ENCODE data around the gene LYZL1. TPM values are rescaled to one million over a fixed set of nuclear protein-coding genes. Genes with fewer than 3 reads are reported as not detected.
A peak's percentile ranks its signal among the peaks of the same experiment; 100 is the strongest.
"Not testable (repeated sequence)": the region's sequence is repeated elsewhere in the genome, so short reads cannot be mapped to it uniquely, and the experiment has no call there.

The LYZL1 gene
- total RNA-seq, 1 donor from 2014 or later, result not detected

DNA sequence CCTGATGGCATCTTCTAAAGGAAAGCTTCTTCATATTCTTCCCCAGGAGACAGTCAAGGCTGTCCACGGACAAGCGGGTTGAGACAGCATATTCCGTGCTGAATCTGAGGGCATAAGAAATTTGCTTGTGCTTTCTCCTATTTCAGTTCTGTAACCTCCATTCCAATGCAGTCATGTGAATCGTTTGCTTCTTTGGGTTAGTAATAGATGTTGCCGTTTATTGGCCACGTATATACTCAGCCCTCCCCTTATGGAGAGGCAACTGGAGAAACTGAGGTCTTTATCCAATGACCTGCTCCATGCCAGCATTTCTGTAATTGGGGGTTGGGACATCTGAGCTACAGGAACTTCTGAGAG, 38.9 kb downstream of the LYZL1 start:
- TF ChIP-seq, protein P1, sequence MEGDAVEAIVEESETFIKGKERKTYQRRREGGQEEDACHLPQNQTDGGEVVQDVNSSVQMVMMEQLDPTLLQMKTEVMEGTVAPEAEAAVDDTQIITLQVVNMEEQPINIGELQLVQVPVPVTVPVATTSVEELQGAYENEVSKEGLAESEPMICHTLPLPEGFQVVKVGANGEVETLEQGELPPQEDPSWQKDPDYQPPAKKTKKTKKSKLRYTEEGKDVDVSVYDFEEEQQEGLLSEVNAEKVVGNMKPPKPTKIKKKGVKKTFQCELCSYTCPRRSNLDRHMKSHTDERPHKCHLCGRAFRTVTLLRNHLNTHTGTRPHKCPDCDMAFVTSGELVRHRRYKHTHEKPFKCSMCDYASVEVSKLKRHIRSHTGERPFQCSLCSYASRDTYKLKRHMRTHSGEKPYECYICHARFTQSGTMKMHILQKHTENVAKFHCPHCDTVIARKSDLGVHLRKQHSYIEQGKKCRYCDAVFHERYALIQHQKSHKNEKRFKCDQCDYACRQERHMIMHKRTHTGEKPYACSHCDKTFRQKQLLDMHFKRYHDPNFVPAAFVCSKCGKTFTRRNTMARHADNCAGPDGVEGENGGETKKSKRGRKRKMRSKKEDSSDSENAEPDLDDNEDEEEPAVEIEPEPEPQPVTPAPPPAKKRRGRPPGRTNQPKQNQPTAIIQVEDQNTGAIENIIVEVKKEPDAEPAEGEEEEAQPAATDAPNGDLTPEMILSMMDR (IDR thresholded peaks at IDR 0.05; ENCODE audit: borderline replicate concordance), result no peak
- Histone ChIP-seq H3K4me3 (no peak overlapping the region), H3K9me3 (replicated peaks) (no peaks in the 10 kb centered on the region), H3K27ac (replicated peaks) (peak overlapping the region; percentile 12), H3K36me3 (no peaks in the 10 kb centered on the region), H3K4me1 (peaks cover 34% of the 10 kb centered on the region), H3K27me3 (ENCODE audit: low read depth) (no peaks in the 10 kb centered on the region)
- no peak for DNase-seq
- intact Hi-C loops (cut with micrococcal nuclease), result no loop called here

DNA sequence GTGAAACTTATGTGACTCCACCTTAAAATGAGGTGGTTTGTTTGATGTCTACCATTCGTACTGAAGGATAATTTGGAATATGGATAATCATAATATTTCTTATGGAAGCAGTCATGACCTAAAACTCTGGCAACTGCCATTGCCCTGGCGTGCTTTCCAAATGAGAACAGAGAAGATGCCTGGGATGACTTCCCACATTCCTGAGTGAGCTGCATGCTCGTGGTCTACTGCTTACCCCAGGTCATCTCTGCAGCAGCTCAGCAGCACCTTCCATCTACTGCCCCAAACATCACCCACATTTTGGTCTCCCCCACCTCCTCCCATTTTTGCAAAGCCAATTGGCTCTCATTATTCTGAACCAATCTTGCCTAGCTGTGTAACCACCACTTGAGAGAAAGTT, 40.1 kb downstream of the LYZL1 start:
- TF ChIP-seq, protein P1 (IDR thresholded peaks at IDR 0.05; ENCODE audit: borderline replicate concordance), result no peak
- H3K4me1 ChIP-seq, result peaks cover 23% of the 10 kb centered on the region
- H3K4me3 ChIP-seq, result no peak overlapping the region
- no peaks in the 10 kb centered on the region for H3K9me3 ChIP-seq (replicated peaks)
- no peaks in the 10 kb centered on the region for H3K27me3 ChIP-seq (ENCODE audit: low read depth)
- peak overlapping the region; percentile 83 for H3K27ac ChIP-seq (replicated peaks)
- intact Hi-C loops (cut with micrococcal nuclease), result no loop called here
- no peaks in the 10 kb centered on the region for H3K36me3 ChIP-seq
- DNase-seq, result peak; percentile 48

DNA sequence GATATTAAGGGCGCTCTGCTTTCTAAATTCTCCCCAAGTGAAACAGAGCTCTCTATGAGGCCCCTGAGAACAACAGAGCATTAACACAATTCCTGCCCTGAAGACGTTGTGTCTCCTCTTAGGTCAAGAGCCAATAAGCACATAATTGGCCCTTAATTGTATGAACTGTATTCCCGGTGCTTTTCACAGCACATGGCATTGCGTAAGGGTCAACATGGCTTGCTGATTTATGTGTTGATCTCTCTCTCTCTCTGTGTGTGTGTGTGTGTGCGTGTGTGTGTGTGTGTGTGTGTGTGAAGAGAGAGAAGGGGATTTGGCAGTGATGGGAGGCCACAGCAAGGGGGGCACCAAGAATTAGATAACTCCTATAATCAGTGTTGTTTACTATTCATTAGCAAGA, 40.5 kb downstream of the LYZL1 start:
- Histone ChIP-seq H3K27ac (replicated peaks) (peak overlapping the region; percentile 83), H3K4me1 (peaks cover 19% of the 10 kb centered on the region), H3K36me3 (no peaks in the 10 kb centered on the region), H3K9me3 (replicated peaks) (no peaks in the 10 kb centered on the region), H3K4me3 (no peak overlapping the region), H3K27me3 (ENCODE audit: low read depth) (no peaks in the 10 kb centered on the region)
- TF ChIP-seq, protein P1 (IDR thresholded peaks at IDR 0.05; ENCODE audit: borderline replicate concordance), result no peak
- intact Hi-C loops (cut with micrococcal nuclease), result no loop called here
- no peak for DNase-seq

DNA sequence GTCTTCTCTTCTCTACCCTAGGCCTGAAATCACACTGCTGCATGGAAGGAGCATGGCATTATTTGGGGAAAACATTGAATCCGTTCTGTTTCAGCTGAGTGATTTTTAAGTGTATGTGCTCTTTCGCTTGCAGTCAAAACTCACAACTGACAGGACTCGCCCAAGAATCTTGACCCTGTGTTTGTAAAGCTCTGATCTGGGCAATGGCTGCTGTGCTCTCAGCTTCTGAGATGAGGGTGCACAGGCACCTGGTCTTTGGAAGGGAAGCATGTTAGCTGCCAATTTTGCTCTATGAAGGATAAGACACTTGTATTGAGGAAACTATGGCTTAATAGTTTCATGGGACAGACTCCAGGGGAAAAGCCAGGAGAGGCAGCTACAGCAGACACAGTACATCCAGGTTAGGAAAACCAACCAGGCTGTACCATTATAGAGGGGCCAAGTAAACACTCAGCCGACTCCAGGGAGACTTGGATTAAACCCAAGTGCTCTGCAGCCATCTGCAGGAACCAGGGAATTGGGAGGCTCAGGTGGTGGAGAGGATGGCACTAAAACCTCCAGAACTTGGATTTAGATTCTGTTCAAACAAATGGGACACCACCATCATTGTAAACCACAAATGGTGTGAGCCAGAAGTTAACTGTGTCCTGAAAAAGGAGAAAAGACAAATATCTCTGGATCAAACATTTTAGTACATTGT, 43.3 kb downstream of the LYZL1 start:
- Histone ChIP-seq H3K36me3 (no peaks in the 10 kb centered on the region), H3K27ac (replicated peaks) (no peak overlapping the region), H3K4me3 (no peak overlapping the region), H3K4me1 (peaks cover 15% of the 10 kb centered on the region), H3K9me3 (replicated peaks) (peaks cover 4% of the 10 kb centered on the region), H3K27me3 (ENCODE audit: low read depth) (no peaks in the 10 kb centered on the region)
- DNase-seq, result no peak
- intact Hi-C loops (cut with micrococcal nuclease), result no loop called here
- TF ChIP-seq, protein P1 (IDR thresholded peaks at IDR 0.05; ENCODE audit: borderline replicate concordance), result no peak

DNA sequence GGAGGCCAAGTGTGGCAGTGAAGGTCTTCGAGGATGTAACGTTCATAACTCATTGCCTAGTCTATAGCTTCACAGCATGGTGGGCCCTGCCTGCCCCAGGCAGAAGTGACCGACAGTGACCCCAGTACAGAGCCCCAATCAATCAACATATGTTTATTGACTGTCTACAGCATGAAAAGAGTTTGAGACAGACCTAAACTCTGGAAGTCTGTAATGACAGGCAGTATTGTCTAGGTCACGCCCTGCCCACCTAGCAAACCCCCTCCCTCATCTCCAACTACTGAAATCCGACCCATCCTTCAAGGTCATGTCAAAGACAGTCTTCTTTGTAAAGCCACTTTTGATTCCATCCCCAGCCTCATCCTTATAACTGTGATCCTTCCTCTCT, 43.9 kb downstream of the LYZL1 start:
- DNase-seq, result no peak
- no peaks in the 10 kb centered on the region for H3K27me3 ChIP-seq (ENCODE audit: low read depth)
- H3K4me3 ChIP-seq, result no peak overlapping the region
- no peak overlapping the region for H3K27ac ChIP-seq (replicated peaks)
- H3K36me3 ChIP-seq, result no peaks in the 10 kb centered on the region
- TF ChIP-seq, protein P1 (IDR thresholded peaks at IDR 0.05; ENCODE audit: borderline replicate concordance), result no peak
- intact Hi-C loops (cut with micrococcal nuclease), result no loop called here
- peaks cover 4% of the 10 kb centered on the region for H3K9me3 ChIP-seq (replicated peaks)
- peaks cover 15% of the 10 kb centered on the region for H3K4me1 ChIP-seq

DNA sequence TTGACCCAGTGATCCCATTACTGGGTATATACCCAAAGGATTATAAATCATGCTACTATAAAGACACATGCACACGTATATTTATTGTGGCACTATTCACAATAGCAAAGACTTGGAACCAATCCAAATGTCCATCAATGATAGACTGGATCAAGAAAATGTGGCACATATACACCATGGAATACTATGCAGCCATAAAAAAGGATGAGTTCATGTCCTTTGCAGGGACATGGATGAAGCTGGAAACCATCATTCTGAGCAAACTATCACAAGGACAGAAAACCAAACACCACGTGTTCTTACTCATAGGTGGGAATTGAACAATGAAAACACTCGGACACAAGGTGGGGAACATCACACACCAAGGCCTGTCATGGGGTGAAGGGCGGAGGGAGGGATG, 48.7 kb downstream of the LYZL1 start:
- H3K9me3 ChIP-seq (replicated peaks); intact Hi-C loops (cut with micrococcal nuclease); H3K4me3 ChIP-seq; H3K27ac ChIP-seq (replicated peaks); H3K27me3 ChIP-seq (ENCODE audit: low read depth); H3K4me1 ChIP-seq; H3K36me3 ChIP-seq; DNase-seq: not testable (repeated sequence)

All from left ventricle myocardium inferior (tissue), 1 donor.